HUES6 (cell line): ENCODE measurements around the gene SP6.

ENCODE experiments used
- H3K27ac ChIP-seq: 2 replicates; pipeline ENCODE4 v1.7.0; 2013; ENCODE audit warnings: low read depth, mild to moderate bottlenecking, low read length, inconsistent platforms
- H3K27me3 ChIP-seq: 2 replicates; pipeline ENCODE4 v1.6.1; 2013; ENCODE audit warnings: low read length; ENCODE audit not compliant: control insufficient read depth, insufficient read depth
- H3K36me3 ChIP-seq: 2 replicates; pipeline ENCODE4 v1.6.1; 2013; ENCODE audit warnings: low read length; ENCODE audit not compliant: control insufficient read depth, insufficient read depth
- H3K4me1 ChIP-seq: 2 replicates; pipeline ENCODE4 v1.6.1; 2013; ENCODE audit warnings: low read length; ENCODE audit not compliant: control insufficient read depth, insufficient read depth
- H3K4me3 ChIP-seq: 2 replicates; pipeline ENCODE4 v1.5.1; 2013; ENCODE audit warnings: low read depth, low read length
- H3K9ac ChIP-seq: one replicate; pipeline ENCODE4 v1.6.1; 2013; ENCODE audit warnings: mild to moderate bottlenecking, low read length
- H3K9me3 ChIP-seq: 2 replicates; pipeline ENCODE4 v1.6.1; 2013; ENCODE audit warnings: low read depth, low read length; ENCODE audit not compliant: control insufficient read depth, insufficient read depth

Gene SP6

GRCh38 chr17:47808036-47808829 lies 42.7 kb downstream of the SP6 start:
- H3K27me3 ChIP-seq, result no peaks in the 10 kb centered on the region; the same call in 1 of the 2 replicates
- H3K4me1 ChIP-seq, result peaks cover 7% of the 10 kb centered on the region; the same call in 1 of the 2 replicates
- H3K4me3 ChIP-seq, result no peak overlapping the region
- H3K9ac ChIP-seq, result no peak overlapping the region
- H3K27ac ChIP-seq, result no peak overlapping the region
- no peaks in the 10 kb centered on the region for H3K9me3 ChIP-seq
- H3K36me3 ChIP-seq, result peaks cover 27% of the 10 kb centered on the region

GRCh38 chr17:47807421-47807820 lies 43.5 kb downstream of the SP6 start:
- H3K4me3 ChIP-seq, result no peak overlapping the region
- no peaks in the 10 kb centered on the region for H3K9me3 ChIP-seq
- H3K4me1 ChIP-seq, result peaks cover 7% of the 10 kb centered on the region; the same call in 1 of the 2 replicates
- no peak overlapping the region for H3K9ac ChIP-seq
- H3K27ac ChIP-seq, result no peak overlapping the region
- H3K27me3 ChIP-seq, result no peaks in the 10 kb centered on the region; the same call in 1 of the 2 replicates
- peaks cover 27% of the 10 kb centered on the region for H3K36me3 ChIP-seq

- H3K9ac ChIP-seq, result no peak overlapping the region
- no peaks in the 10 kb centered on the region for H3K9me3 ChIP-seq
- H3K4me3 ChIP-seq, result no peak overlapping the region
- H3K36me3 ChIP-seq, result peaks cover 27% of the 10 kb centered on the region
- H3K27me3 ChIP-seq, result no peaks in the 10 kb centered on the region; the same call in 1 of the 2 replicates
- no peak overlapping the region for H3K27ac ChIP-seq
- H3K4me1 ChIP-seq, result peaks cover 7% of the 10 kb centered on the region; the same call in 1 of the 2 replicates
Measured at GRCh38 chr17:47806913-47807255, 44.1 kb downstream of the SP6 start.

GRCh38 chr17:47806026-47806912 lies 44.7 kb downstream of the SP6 start:
- H3K4me1 ChIP-seq, result peaks cover 7% of the 10 kb centered on the region; the same call in 1 of the 2 replicates
- no peaks in the 10 kb centered on the region; the same call in 1 of the 2 replicates for H3K27me3 ChIP-seq
- H3K36me3 ChIP-seq, result peaks cover 27% of the 10 kb centered on the region
- H3K9me3 ChIP-seq, result no peaks in the 10 kb centered on the region
- no peak overlapping the region for H3K9ac ChIP-seq
- H3K27ac ChIP-seq, result no peak overlapping the region
- no peak overlapping the region for H3K4me3 ChIP-seq

- H3K9me3 ChIP-seq, result no peaks in the 10 kb centered on the region
- no peak overlapping the region for H3K9ac ChIP-seq
- peaks cover 25% of the 10 kb centered on the region for H3K36me3 ChIP-seq
- no peaks in the 10 kb centered on the region for H3K4me1 ChIP-seq
- no peak overlapping the region for H3K27ac ChIP-seq
- no peak overlapping the region for H3K4me3 ChIP-seq
- no peaks in the 10 kb centered on the region; the same call in 1 of the 2 replicates for H3K27me3 ChIP-seq
Measured at GRCh38 chr17:47804461-47804860, 46.5 kb downstream of the SP6 start.

- Histone ChIP-seq H3K36me3 (peaks cover 18% of the 10 kb centered on the region), H3K4me1 (no peaks in the 10 kb centered on the region)
Measured at GRCh38 chr17:47803751-47804150, 47.2 kb downstream of the SP6 start.

GRCh38 chr17:47803201-47803600 lies 47.8 kb downstream of the SP6 start:
- H3K27ac ChIP-seq, result no peak overlapping the region
- H3K27me3 ChIP-seq, result no peaks in the 10 kb centered on the region; the same call in 1 of the 2 replicates
- no peak overlapping the region for H3K9ac ChIP-seq
- no peak overlapping the region for H3K4me3 ChIP-seq
- no peaks in the 10 kb centered on the region for H3K9me3 ChIP-seq
- peaks cover 12% of the 10 kb centered on the region for H3K36me3 ChIP-seq
- no peaks in the 10 kb centered on the region for H3K4me1 ChIP-seq

More at GRCh38 chr17:47803751-47804150, 47.2 kb downstream of the SP6 start:
- Histone ChIP-seq H3K9me3 (no peaks in the 10 kb centered on the region), H3K4me3 (no peak overlapping the region), H3K9ac (no peak overlapping the region), H3K27me3 (no peaks in the 10 kb centered on the region; the same call in 1 of the 2 replicates), H3K27ac (no peak overlapping the region)

GRCh38 chr17:47802341-47803022 lies 48.5 kb downstream of the SP6 start:
- no peaks in the 10 kb centered on the region for H3K9me3 ChIP-seq
- peaks cover 5% of the 10 kb centered on the region for H3K36me3 ChIP-seq
- H3K4me3 ChIP-seq, result no peak overlapping the region
- H3K4me1 ChIP-seq, result no peaks in the 10 kb centered on the region
- no peaks in the 10 kb centered on the region; the same call in 1 of the 2 replicates for H3K27me3 ChIP-seq
- H3K9ac ChIP-seq, result no peak overlapping the region
- H3K27ac ChIP-seq, result no peak overlapping the region

- Histone ChIP-seq H3K4me3 (no peak overlapping the region), H3K9ac (no peak overlapping the region), H3K4me1 (no peaks in the 10 kb centered on the region)
Measured at GRCh38 chr17:47801906-47802305, 49.1 kb downstream of the SP6 start.

GRCh38 chr17:47801176-47801765 lies 49.7 kb downstream of the SP6 start:
- Histone ChIP-seq H3K36me3 (no peaks in the 10 kb centered on the region), H3K9ac (no peak overlapping the region), H3K9me3 (no peaks in the 10 kb centered on the region), H3K4me1 (no peaks in the 10 kb centered on the region), H3K27me3 (no peaks in the 10 kb centered on the region; the same call in 1 of the 2 replicates), H3K4me3 (no peak overlapping the region), H3K27ac (no peak overlapping the region)

More at GRCh38 chr17:47801906-47802305, 49.1 kb downstream of the SP6 start:
- Histone ChIP-seq H3K27ac (no peak overlapping the region), H3K9me3 (no peaks in the 10 kb centered on the region), H3K36me3 (peaks cover 3% of the 10 kb centered on the region; the same call in 1 of the 2 replicates), H3K27me3 (no peaks in the 10 kb centered on the region; the same call in 1 of the 2 replicates)
